ENCODE data around the gene SULT1C3. TPM values are rescaled to one million over a fixed set of nuclear protein-coding genes. Genes with fewer than 3 reads are reported as not detected.
"Not testable (repeated sequence)": the region's sequence is repeated elsewhere in the genome, so short reads cannot be mapped to it uniquely, and the experiment has no call there.

The SULT1C3 gene
- total RNA-seq, 1 donor from 2014 or later: not detected

DNA sequence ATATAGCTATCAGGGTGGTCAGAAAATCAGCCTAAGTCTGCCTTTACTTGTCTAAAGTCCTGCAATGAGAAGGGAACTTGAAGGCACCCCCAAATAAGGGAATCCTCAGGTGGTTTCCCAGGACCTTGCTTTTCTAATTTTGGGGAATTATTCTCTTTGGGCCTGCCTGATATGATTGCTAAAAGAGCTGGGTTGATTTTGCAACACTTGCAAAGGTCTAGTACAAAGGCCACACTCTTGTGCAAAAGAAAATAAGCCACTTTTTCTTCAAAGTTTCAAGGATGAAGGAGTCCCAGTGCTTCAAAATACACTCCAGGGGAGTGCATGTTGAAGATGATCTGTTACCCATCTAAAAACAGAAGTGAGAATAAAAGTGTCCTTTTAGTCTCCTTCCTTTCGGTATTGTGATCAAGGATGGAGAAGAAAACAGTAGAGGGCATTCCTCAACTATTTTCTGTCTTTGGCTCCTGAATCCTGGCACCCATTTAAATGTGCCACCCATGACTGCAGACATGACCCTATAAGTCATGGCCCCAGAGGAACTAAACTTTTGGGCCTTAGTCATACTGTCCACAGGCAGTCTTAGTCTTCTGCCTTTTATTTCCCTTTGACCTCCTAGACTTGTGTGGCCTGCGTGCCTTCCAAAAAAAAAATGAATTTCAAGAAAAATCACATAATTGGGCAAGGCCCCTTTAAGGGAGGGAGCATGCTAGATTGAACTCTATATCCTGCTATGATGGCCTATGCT lies 5.1 kb downstream of the SULT1C3 start:
- DNase-seq: no peak

DNA sequence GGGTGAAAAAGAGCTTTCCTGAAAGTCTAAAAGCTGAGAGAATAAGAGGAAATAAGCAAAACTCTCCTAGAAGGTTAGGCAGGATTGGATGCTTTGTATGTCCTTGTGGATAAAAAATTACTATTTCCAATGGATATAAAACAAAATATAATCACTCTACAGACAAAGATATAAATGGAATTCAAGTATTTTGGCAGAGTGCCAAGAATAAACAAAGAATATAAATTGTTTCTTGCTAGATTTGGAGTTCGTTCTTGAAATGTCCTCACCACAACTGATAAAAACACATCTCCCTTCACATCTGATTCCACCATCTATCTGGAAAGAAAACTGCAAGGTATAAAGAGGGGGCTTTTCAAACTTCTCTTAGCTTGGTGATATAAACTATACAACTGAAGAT lies 13.3 kb downstream of the SULT1C3 start:
- DNase-seq: no peak

DNA sequence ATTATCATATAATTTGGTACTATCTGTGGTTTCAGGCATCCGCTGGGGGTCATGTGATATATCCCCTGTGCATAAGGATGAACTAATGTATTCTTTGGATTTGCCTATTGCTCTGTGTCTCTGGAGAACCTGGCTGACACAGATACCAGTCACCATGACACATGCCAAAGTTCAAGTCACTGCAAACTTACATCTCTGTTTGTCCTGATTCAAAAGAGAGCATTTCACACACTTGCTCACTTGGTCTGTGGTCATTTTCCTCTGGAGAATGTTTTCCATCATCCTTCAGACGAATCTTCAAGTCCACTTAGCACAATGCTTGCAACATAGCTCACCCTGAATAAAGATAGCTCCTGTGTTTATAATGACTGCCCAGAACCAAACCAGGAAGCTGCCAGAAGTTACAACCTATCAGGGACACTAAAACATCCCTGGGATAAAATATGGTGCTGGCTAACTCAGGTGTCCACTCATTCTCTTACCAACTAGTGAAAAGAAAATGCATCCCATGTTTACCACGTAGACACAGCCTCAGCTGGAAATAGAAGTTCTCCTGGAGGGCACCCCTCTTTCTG lies 18.1 kb downstream of the SULT1C3 start:
- DNase-seq: no peak

DNA sequence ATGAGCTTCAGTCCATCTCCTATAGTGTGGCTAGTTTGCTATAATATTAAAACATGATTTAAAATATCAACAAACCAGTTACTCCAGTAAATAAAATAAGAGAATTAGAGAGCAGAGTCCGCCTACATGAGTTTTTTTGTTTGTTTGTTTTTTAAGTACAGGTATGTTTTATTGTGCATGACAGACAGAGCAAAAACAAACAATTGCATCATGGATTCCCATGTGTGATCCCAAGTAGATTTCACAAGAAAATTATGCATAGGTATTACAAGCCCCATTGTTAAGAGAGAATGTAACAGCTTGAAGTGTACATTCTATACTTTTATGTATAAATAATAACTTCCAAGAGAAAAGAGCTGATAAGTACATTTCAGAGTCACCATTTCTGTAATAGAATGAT lies 21.0 kb downstream of the SULT1C3 start:
- no peak for DNase-seq

DNA sequence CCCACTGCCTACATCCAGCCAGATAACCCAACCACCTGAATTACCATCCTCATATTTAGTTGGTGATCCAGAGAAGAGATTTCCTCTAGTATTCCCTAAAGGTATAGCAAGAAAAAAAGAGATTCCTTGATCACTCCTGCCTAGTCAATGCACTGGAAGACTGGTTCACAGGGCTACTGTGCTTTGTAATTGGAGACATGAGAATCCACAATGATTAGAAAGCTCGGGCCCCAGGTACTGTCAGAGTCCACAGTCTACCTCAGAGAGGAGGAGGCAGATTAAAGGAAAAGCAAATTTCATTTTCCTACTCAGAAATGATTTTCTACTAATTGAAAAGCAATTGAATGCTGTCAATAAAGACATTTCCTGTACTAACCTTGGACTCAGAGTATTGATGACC lies 22.3 kb downstream of the SULT1C3 start:
- no peak for DNase-seq

DNA sequence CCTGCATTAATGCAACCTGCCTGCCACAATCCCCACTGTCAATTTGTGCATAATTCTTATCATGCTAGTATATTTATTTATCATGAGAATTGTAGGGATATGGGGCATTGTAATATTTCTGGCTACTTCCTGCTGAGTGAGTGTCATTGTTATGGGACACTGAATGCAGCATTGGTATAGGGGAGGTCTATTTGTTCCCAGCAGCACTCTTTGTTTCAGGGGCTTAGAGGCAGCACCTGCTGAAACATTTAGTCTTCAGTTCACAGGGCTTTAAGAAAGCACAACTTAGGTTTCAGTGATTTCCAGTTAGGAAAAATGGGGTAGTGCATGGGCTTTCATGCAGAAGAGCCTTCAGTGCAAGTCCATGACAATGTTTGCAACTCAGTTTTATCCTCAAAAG lies 23.6 kb downstream of the SULT1C3 start:
- DNase-seq: no peak

DNA sequence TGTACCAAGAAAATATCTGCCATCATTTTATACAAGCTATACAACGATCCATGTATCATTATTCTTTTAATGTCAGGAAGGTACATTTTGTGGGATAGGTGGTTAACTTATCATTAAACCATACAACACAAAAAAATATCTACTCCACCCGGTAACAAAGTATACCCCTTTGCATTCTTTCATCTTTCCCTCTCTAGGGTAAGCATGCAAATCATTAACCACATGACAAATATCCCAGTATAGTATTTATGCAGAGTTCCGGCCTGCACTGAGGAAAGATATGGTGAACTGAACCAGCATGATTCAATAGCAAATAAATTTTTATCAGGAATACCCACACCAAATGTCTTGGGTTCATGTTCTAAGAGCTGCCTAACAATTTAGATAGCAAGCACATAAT lies 26.4 kb downstream of the SULT1C3 start:
- no peak for DNase-seq

DNA sequence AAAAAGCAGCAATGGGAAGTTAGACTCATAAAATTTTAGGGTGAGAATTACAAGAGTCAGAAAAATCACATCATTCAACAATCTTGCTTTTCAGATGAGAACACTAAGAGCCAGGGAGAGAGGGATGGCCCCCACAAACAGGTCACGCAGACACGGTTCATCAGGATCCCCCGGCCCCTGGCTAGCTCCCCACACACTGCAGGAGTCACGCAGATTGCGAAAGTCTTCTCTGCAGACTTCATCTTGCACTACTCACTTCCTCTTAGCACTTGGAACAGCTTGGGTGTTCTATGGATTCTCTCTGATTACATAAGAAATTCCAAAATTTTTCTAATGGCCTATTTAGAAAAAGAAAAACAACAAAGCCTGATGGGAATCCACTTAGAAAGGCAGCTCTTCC lies 27.3 kb downstream of the SULT1C3 start:
- DNase-seq: no peak

DNA sequence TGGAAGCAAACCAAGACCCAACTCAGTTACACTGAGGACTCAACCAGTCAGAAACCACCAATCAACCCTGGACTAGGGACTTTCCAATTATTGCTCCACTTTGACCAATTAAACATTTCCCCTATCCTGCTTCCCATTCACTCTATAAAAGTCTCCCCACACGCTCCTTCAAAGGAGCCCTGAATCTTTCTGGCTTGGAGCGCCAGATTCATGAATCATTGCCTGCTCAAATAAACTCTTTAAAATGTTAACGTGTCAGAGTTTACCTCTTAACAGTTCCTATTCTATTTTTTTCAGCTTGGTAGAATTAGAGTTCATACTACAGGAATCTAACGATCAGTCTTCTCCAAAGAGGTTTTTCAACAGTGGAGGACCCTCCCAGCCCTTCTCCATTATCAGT lies 28.2 kb downstream of the SULT1C3 start:
- no peak for DNase-seq

DNA sequence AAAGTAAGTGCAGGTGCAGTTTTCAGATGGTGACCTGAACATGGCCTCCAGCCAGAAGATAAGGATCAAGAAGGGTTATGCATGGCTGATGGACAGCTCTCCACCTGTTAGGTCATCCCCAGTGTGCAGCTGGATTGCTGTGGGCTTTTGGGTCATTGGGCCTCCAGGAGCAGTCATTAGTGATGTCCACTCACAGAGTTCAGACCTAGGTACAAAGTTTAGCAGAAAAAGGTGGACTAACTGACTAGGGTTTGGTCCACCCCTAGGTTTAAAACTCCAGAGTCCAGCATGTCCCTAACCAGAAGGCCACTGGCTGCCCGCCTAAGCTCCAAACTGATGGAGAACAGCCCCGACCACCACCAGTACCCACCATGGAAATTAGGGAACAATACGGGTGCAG lies 30.6 kb downstream of the SULT1C3 start:
- DNase-seq: no peak

DNA sequence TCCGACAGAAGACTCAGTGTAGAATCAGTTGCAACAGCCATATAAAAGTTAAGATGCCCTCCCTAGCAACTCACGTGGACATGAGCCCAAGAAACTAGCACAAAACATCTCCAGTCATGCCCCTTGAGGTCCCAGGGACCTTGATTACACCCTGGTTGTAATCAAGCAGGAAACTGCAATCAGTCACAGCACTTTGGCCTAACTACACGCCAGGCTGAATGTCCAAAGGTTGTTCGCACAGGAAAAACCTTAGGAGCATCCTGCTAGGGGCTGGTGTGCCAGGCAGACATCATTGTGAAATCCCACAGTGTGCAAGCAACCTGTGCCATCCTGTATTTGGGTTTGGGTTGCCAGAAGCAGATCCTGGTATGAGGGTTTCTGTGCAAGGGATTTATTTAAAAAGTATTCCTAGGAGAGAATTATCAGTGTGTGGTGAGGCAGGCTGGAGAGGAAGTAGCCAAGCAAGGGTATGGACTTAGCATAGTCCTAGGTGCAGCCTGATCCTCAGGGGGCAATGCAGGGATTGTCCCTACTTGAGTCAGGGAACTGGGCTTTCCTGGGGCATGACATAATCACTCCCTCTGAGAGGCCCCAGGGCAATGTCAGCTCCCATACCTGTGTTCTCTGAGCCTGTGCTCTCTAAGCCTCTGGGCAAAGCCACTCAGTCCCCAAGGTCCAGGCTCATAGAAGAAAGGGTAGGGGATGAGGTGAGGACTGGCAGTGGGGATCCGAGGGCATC lies 31.2 kb downstream of the SULT1C3 start:
- DNase-seq: no peak

DNA sequence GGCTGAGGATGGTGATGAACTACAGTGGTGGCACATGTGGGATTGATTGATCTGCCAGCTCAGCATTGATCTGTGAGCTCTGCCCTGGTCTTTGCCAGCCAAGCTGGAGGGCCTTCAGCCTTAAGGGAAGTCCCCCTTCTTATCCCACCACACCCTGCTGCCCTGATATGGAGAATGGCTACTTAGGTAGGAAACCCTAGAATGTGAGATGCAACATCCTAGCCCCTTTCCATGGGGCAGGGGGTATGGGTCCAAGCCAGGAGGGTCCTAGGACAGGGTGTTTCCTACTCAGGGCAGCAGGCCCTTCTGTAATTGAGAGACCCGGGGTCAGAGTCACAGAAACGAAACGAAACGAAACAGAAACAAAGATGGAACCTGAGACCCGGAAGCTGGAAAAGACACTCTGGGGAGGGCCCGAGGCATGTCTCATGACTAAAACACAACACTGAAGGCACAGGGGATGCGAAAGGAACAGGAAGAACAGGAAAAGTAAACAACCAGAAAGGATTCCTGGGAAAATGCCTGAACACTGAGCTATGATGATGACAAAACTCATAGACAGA lies 32.0 kb downstream of the SULT1C3 start:
- no peak for DNase-seq

DNA sequence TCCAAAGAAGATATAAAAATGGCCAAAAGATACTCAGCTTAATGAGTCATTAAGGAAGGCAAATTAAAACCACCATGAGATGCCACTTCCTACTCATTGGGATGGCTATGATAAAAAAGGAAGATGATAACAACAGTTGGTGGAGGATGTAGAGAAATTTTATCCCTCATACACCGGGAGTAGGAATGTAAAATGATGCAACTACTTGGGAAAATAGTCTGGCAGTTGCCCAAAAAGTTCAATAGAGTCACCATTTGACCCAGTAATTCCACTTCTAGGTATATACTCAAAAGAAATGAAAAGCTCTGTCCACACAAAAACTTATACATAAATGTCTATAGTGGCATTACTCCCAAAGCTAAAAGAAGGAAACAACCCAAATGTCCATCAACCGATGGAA lies 38.9 kb downstream of the SULT1C3 start:
- no peak for DNase-seq

DNA sequence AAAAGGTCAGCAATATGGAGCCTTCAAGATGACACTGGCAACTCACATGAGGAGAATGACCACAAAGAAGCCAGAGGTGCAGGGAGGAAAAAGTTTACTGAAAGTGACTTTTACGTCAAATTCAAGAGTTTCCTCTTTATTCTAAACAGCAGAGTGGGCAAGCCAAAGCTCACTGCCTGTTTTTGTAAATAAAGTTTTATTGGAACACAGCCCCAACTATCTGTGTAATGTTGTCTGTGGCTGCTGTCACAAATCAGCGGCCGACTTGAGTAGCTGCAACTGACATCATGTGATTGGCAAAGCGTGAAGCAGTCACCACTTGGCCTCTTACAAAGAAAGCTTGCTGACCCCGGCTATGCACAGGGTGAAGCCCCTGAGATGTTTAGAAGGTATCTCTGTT lies 39.7 kb downstream of the SULT1C3 start:
- DNase-seq: no peak

DNA sequence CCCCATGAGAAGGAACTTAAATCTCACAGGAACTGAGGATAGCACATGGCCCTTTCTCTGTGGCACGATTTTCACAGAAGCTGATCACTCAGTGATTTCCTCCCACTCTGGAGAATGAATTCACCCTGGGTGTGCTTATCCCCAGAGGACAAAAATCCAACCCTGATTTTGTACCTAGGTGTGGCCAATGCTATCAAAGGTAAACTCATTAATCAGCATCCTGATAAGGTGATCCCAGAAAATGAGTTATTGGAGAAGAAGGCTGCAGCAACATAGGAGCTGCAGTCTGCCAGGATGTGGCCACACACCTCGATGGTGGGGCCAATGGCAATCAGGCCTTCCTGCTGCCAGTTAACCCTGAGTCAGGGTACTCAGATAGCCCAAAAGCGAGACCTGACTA lies 40.7 kb downstream of the SULT1C3 start:
- DNase-seq: no peak

DNA sequence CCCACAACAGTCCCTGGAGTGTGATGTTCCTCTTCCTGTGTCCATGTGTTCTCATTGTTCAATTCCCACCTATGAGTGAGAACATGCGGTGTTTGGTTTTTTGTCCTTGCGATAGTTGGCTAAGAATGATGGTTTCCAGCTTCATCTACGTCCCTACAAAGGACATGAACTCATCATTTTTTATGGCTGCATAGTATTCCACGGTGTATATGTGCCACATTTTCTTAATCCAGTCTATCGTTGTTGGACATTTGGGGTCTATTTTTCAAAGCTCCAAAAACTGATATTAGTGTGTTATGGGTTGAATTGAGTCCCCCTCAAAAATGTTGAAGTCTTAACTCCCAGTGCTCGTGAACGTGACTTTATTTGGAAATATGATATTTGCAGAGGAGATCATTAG lies 44.8 kb downstream of the SULT1C3 start:
- DNase-seq: not testable (repeated sequence)

DNA sequence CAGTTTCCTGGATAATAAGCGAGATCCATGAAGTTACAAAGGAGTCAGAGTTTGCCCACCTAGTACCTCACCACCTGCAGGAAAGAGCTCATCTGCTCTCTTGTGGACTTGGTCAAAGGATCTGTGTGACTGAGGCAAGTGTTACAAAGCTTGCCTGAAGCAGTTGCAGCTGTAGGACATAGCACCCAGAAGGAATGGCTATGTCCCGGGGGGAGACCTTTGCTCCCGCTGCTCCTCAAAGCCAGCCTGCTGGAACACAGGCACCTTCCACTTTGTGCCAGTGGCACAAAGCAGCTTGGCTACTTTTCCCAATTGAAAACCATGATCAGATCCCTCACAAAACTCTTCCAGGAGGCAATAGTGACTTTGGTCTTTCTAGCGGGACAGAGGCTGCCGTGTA lies 45.8 kb downstream of the SULT1C3 start:
- DNase-seq: no peak

DNA sequence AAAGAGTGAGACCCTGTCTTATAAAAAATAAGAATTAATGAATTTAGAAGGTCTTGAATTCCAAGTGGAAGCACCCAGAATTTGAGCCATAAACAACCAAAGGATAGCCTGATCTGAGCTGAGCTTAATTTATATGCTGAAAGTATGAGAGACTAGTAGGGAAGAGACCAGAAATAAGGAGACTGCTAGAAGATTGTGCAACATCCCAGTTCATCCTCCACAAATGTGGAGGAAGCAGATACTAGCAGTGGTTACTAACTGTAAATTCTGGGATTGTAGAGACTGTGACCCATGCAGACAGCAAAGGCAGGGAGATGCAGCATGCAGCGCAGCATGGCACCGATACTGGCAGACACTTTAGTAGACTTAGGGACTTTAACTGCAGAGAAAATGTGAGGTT lies 47.4 kb downstream of the SULT1C3 start:
- DNase-seq: no peak

DNA sequence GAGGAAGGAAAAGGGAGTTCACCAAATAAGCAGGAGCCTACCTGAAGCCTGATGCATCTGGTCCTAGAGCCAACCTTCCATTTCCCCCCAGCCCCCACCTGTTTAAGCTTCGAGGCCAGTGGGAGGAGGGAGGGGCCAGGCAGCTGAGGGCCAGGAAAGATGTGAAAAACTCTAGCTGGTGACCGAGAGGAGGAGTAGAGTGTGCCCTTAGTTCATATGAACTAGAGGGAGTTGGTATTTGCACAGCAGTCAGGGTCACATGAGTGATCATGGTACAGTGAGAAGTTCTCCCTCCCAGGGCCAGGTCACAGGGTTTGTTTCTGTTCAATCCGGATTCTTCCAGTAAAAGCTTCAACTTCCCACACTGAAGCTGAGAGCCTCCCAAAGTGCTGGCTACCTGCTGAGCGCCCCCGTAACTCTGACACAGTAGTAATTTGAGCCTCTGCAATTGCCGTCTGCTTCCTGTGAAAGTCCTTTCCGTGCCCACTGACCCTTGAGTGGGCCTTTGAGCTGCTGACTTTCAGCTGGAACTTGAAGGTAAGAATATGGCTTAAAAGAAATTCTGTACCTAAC lies 48.9 kb downstream of the SULT1C3 start, which contains the start of gene SULT1C2:
SULT1C2 (plus strand) TSS at position 362 of the 573 bp plus-strand sequence. CDS start 4,773 bp downstream, outside the sequence.
- DNase-seq: no peak

DNA sequence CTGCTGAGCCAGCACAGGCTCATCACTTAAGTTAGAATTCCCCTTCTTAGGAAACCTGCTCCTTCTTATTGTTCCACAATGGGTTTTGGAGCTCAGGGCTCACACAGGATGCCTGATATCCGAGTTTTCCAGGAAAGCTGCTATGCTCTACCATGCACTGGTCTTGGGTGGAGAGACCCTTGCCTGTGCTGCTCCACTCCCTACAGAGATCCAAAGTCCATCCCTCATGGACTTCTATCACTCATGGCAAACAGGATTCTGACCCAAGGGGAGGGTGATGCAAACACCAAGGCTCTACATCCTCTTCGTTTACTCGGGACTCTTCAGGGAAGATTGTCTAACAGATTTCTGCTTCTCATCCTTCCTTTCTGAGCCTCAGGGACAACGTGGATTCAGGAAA lies 54.1 kb downstream of the SULT1C3 start:
- DNase-seq: no peak

DNA sequence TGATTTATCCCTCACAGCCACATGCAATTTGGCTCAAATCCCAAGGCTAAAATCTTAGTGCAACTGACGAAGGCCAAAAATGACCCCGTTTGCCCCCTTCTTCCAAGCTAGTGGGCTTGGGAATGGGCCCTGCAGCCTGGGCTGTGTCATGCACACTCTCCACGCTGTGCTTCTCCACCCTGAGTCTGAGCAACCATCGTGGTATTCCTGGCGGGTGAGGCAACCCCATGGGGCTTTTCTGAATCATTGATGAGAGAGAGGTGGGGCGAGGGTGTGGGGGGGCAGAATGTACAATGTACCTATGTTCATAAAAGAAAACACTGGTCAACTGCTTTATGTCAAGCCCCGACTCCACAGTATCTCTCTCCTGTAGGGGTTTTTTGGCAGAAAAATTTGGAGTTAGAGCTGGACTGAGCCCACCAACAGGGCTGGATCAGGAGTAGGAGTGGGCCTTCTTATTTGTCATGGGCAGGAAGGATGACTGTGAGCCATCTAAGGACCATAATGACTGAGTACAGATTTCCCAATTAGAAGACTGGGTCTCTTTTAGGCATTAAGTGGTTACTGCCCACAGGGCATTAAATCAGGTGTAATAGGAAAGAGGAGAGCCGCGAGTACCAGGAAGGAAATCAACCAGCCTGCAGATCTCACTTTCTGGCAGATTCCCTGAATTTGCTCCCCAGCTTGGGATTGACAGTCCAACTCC lies 57.8 kb downstream of the SULT1C3 start:
- DNase-seq: no peak

DNA sequence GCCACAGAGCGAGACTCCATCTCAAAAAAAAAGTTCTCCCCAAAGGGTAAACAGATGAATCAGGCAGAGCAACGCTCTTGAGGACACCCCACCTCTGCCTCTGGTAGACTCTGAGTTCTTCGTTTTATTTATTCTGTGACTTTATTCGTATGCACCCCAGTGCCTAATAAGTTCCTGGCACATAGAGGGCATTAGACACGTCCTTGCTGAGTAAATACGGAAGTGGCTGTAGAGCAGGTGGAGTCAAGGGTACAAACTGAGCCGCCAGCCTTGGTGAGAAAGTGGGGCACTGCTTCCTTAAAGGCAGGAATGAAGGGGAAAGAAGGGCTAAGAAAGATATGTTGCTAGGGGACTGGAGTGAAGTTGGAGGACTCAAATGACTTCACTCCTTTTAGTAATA lies 61.8 kb downstream of the SULT1C3 start:
- DNase-seq: no peak

Data from occipital lobe (tissue), 2 donors.